Measurements from ENCODE around the gene CD27. TPM values are rescaled to one million over a fixed set of nuclear protein-coding genes. Genes with fewer than 3 reads are reported as not detected.

Gene CD27
- not detected in 2 replicates for total RNA-seq

GRCh38 chr12:6444704-6445688 is at the start of gene CD27:
Gene CD27, plus strand, starts transcription at chr12:6444955. Its CDS starts 141 bp downstream, at chr12:6445096.

GRCh38 chr12:6451348-6452244 is 6.8 kb downstream of the CD27 start, which contains the start of gene TAPBPL:
Gene TAPBPL, plus strand, starts transcription at chr12:6452042. Its CDS starts 207 bp downstream, at chr12:6452249.

GRCh38 chr12:6470375-6471163 is 25.8 kb downstream of the CD27 start, which contains the start of gene VAMP1:
Gene VAMP1, minus strand, starts transcription at chr12:6470677. Its CDS starts 146 bp downstream, at chr12:6470531.

GRCh38 chr12:6492838-6493496 is 48.2 kb downstream of the CD27 start, which contains the start of gene MRPL51:
Gene MRPL51, minus strand, starts transcription at chr12:6493262. Its CDS starts 126 bp downstream, at chr12:6493136.

GRCh38 chr12:6493497-6494257 is 48.9 kb downstream of the CD27 start, which contains the start of gene NCAPD2:
Gene NCAPD2, plus strand, starts transcription at chr12:6494102. Its CDS starts 997 bp downstream, at chr12:6495099.

Other genes with a start within 250 kb of the CD27 start
- gene CD9, start 244.6 kb upstream of the CD27 start, total RNA-seq, result 325 and 510 TPM in 2 replicates
- gene PLEKHG6, start 134.3 kb upstream of the CD27 start, total RNA-seq, result under 0.01 TPM in 1 of 2 replicates, not detected in the other
- gene TNFRSF1A, start 102.9 kb upstream of the CD27 start, total RNA-seq, result 39.7 and 60.5 TPM in 2 replicates
- 0.16 TPM in 1 of 2 replicates, not detected in the other for gene SCNN1A, start 69.4 kb upstream of the CD27 start, total RNA-seq
- 30.6 and 46.2 TPM in 2 replicates for gene LTBR, start 60.8 kb upstream of the CD27 start, total RNA-seq
- 11.8 and 17.4 TPM in 2 replicates for gene TAPBPL, start 7.1 kb downstream of the CD27 start, total RNA-seq
- gene VAMP1, start 25.7 kb downstream of the CD27 start, total RNA-seq, result 1.9 and 7.9 TPM in 2 replicates
- 107 and 118 TPM in 2 replicates for gene MRPL51, start 48.3 kb downstream of the CD27 start, total RNA-seq
- gene NCAPD2, start 49.1 kb downstream of the CD27 start, total RNA-seq, result 36.8 and 54.2 TPM in 2 replicates
- 3,225 and 4,830 TPM in 2 replicates for gene GAPDH, start 89.6 kb downstream of the CD27 start, total RNA-seq
- 6.6 and 12.7 TPM in 2 replicates for gene IFFO1, start 111.1 kb downstream of the CD27 start, total RNA-seq
- gene NOP2, start 123.3 kb downstream of the CD27 start, total RNA-seq, result 6.5 and 19.4 TPM in 2 replicates
- gene CHD4, start 162.4 kb downstream of the CD27 start, total RNA-seq, result 158 and 246 TPM in 2 replicates
- not detected in 2 replicates for gene LPAR5, start 191.0 kb downstream of the CD27 start, total RNA-seq
- 0.16 and 0.57 TPM in 2 replicates for gene ACRBP, start 202.5 kb downstream of the CD27 start, total RNA-seq
- 27.2 and 43.3 TPM in 2 replicates for gene ING4, start 218.2 kb downstream of the CD27 start, total RNA-seq
- gene ZNF384, start 244.4 kb downstream of the CD27 start, total RNA-seq, result 6.5 and 18.5 TPM in 2 replicates